H9 (cell line): ENCODE measurements around the gene NPTXR. TPM values are rescaled to one million over a fixed set of nuclear protein-coding genes. Genes with fewer than 3 reads are reported as not detected.

ENCODE experiments used
- DNase-seq: peaks from one replicate; pipeline ENCODE4 v3.0.0-alpha.2; 2017
- H2AFZ ChIP-seq: one replicate; pipeline ENCODE4 v1.6.1; 2013; ENCODE audit warnings: mild to moderate bottlenecking, low read length, control low read depth, moderate library complexity
- H2AK5ac ChIP-seq: 2 replicates; pipeline ENCODE4 v1.6.1; 2013; ENCODE audit warnings: low read length, control low read depth, mixed read lengths; ENCODE audit not compliant: insufficient read length
- H2BK120ac ChIP-seq: one replicate; pipeline ENCODE4 v1.6.1; 2013; ENCODE audit warnings: low read depth, mild to moderate bottlenecking, low read length, control low read depth, inconsistent platforms; ENCODE audit not compliant: poor library complexity, severe bottlenecking
- H2BK12ac ChIP-seq: 2 replicates; pipeline ENCODE4 v1.6.1; 2013; ENCODE audit warnings: low read length, control low read depth, mixed read lengths, low read depth; ENCODE audit not compliant: insufficient read length
- H2BK15ac ChIP-seq: 2 replicates; pipeline ENCODE4 v1.6.1; 2013; ENCODE audit warnings: low read depth, low read length, control low read depth
- H2BK20ac ChIP-seq: one replicate; pipeline ENCODE4 v1.6.1; 2013; ENCODE audit warnings: low read depth, mild to moderate bottlenecking, low read length, control low read depth, inconsistent platforms; ENCODE audit not compliant: poor library complexity, severe bottlenecking
- H2BK5ac ChIP-seq: 2 replicates; pipeline ENCODE4 v1.6.1; 2013; ENCODE audit warnings: low read length, control low read depth, mixed read lengths; ENCODE audit not compliant: insufficient read length
- H3K14ac ChIP-seq: 2 replicates; pipeline ENCODE4 v1.6.1; 2013; ENCODE audit warnings: low read length, control low read depth; ENCODE audit not compliant: insufficient read depth
- H3K18ac ChIP-seq: 2 replicates; pipeline ENCODE4 v1.6.1; 2013; ENCODE audit warnings: low read depth, mild to moderate bottlenecking, mixed read lengths, low read length, control low read depth; ENCODE audit not compliant: insufficient read length
- H3K23ac ChIP-seq: 2 replicates; pipeline ENCODE4 v1.6.1; 2013; ENCODE audit warnings: low read length, control low read depth, mixed read lengths, low read depth; ENCODE audit not compliant: insufficient read length
- H3K23me2 ChIP-seq: 2 replicates; pipeline ENCODE4 v1.6.1; 2013; ENCODE audit warnings: low read depth, mild to moderate bottlenecking, mixed read lengths, low read length, control low read depth; ENCODE audit not compliant: insufficient read length, poor library complexity, severe bottlenecking
- H3K27ac ChIP-seq: 2 replicates; pipeline ENCODE4 v1.5.1; 2013; ENCODE audit warnings: low read length, control low read depth, mixed read lengths, low read depth; ENCODE audit not compliant: insufficient read length
- H3K27me3 ChIP-seq: 2 replicates; pipeline ENCODE4 v1.6.1; 2013; ENCODE audit warnings: low read length, control low read depth, inconsistent platforms; ENCODE audit not compliant: insufficient read depth
- H3K4ac ChIP-seq: 2 replicates; pipeline ENCODE4 v1.6.1; 2013; ENCODE audit warnings: low read depth, mild to moderate bottlenecking, control low read depth, inconsistent platforms, low read length, moderate library complexity
- H3K4me1 ChIP-seq: 2 replicates; pipeline ENCODE4 v1.6.1; 2013; ENCODE audit warnings: low read length, control low read depth, inconsistent platforms; ENCODE audit not compliant: insufficient read depth
- H3K4me2 ChIP-seq: 2 replicates; pipeline ENCODE4 v1.6.1; 2013; ENCODE audit warnings: low read length, control low read depth, mixed read lengths; ENCODE audit not compliant: insufficient read length, insufficient read depth
- H3K56ac ChIP-seq: 2 replicates; pipeline ENCODE4 v1.6.1; 2013; ENCODE audit warnings: low read depth, mild to moderate bottlenecking, mixed read lengths, low read length, control low read depth; ENCODE audit not compliant: insufficient read length
- H3K79me1 ChIP-seq: 2 replicates; pipeline ENCODE4 v1.6.1; 2013; ENCODE audit warnings: low read depth, mild to moderate bottlenecking, moderate library complexity, low read length, control low read depth, inconsistent platforms; ENCODE audit not compliant: insufficient read depth, poor library complexity, severe bottlenecking
- H3K79me2 ChIP-seq: 2 replicates; pipeline ENCODE4 v1.6.1; 2013; ENCODE audit warnings: low read length, control low read depth, inconsistent platforms; ENCODE audit not compliant: insufficient read depth
- H3K9ac ChIP-seq: 2 replicates; pipeline ENCODE4 v1.6.1; 2013; ENCODE audit warnings: low read length, control low read depth, mixed read lengths; ENCODE audit not compliant: insufficient read length; ENCODE audit errors: extremely low read depth
- H3K9me3 ChIP-seq: one replicate; pipeline ENCODE4 v1.6.1; 2013; ENCODE audit warnings: low read depth, low read length, inconsistent platforms; ENCODE audit not compliant: control insufficient read depth
- H3T11ph ChIP-seq: one replicate; pipeline ENCODE4 v1.6.1; 2013; ENCODE audit warnings: mild to moderate bottlenecking, low read length, control low read depth, inconsistent platforms
- H4K20me1 ChIP-seq: one replicate; pipeline ENCODE4 v1.6.1; 2013; ENCODE audit not compliant: control insufficient read depth, insufficient read length, insufficient read depth
- H4K5ac ChIP-seq: 2 replicates; pipeline ENCODE4 v1.6.1; 2013; ENCODE audit warnings: low read depth, mild to moderate bottlenecking, mixed read lengths, low read length, control low read depth; ENCODE audit not compliant: insufficient read length
- H4K8ac ChIP-seq: replicated peaks from 2 replicates; pipeline ENCODE4 v1.6.1; 2013; ENCODE audit warnings: low read length, control low read depth, mixed read lengths, low read depth; ENCODE audit not compliant: insufficient read length
- H4K91ac ChIP-seq: 2 replicates; pipeline ENCODE4 v1.6.1; 2013; ENCODE audit warnings: low read depth, mild to moderate bottlenecking, moderate library complexity, mixed read lengths, low read length, control low read depth; ENCODE audit not compliant: insufficient read length
- H3K27ac Mint-ChIP-seq, 3 experiments: 2 replicates in 2 of 3; 3 replicates in 1 of 3; pipeline ENCODE4 v1.8.0; 2020 to 2021; ENCODE audit warnings: mixed read lengths in 3 of 3, mild to moderate bottlenecking in 1 of 3, moderate library complexity in 1 of 3
- H3K27me3 Mint-ChIP-seq: 2 replicates; pipeline ENCODE4 v1.8.0; 2021; ENCODE audit warnings: low read depth, mild to moderate bottlenecking, moderate library complexity, mixed read lengths
- H3K36me3 Mint-ChIP-seq, 3 experiments: 2 replicates in 2 of 3; 3 replicates in 1 of 3; pipeline ENCODE4 v1.8.0; 2020 to 2021; ENCODE audit warnings: low read depth in 3 of 3, mixed read lengths in 3 of 3; ENCODE audit not compliant: insufficient read depth in 1 of 3
- H3K4me1 Mint-ChIP-seq, 2 experiments: 2 replicates each; pipeline ENCODE4 v1.8.0; 2020; ENCODE audit warnings: mixed read lengths in 2 of 2
- H3K4me3 Mint-ChIP-seq, 2 experiments: 2 replicates in 1 of 2; 3 replicates in 1 of 2; pipeline ENCODE4 v1.8.0; 2020 to 2021; ENCODE audit warnings: mild to moderate bottlenecking in 2 of 2, mixed read lengths in 2 of 2, moderate library complexity in 1 of 2
- H3K9me3 Mint-ChIP-seq, 2 experiments: 2 replicates in 1 of 2; 3 replicates in 1 of 2; pipeline ENCODE4 v1.8.0; 2020; ENCODE audit warnings: mild to moderate bottlenecking in 2 of 2, mixed read lengths in 2 of 2, moderate library complexity in 1 of 2
- WGBS: extraction: QIAGEN DNeasy Blood & Tissue Kit; methylation state at CpG from one replicate; pipeline ENCODE4 v1.1.7; 2013; ENCODE audit warnings: missing lambda C conversion rate, low lambda C conversion rate, mixed read lengths; ENCODE audit not compliant: insufficient read length; ENCODE audit errors: extremely low coverage; 5-methylcytosine and 5-hydroxymethylcytosine counted together
- total RNA-seq: library from RNA; stranded (reverse); gene quantifications from 2 replicates; pipeline ENCODE4 v1.2.1, GENCODE V29; 2021
- TF ChIP-seq, protein P1 (sequence below): fragments of 200-600 bp; sonication (generic); conservative IDR thresholded peaks from 3 replicates; pipeline ENCODE4 v1.8.0; 2021; ENCODE audit warnings: antibody characterized with exemption, mild to moderate bottlenecking

NPTXR gene
- total RNA-seq, 1 experiment from 2014 or later, result 8.1 TPM

DNA sequence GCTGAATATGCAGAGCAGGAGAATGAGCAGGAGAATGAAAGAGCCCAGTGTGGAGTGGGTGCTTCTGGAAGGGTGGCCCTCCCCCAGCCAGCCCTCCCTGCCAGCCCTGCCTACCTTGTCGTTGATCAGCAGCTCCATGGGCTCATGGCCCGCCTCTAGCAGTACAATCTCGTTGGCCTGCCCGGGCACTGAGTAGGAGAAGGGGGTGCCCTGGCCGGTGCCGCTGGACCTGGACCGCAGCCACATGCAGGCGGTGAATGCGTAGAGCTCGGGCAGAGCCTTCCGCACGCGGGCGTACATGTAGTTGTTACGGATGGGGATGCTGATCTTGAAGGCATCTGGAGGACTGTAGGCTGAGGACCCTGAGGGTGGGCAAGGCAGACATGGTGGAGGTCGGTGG, 17.4 kb downstream of the NPTXR start:
- H3K79me1 ChIP-seq, result no peaks in the 10 kb centered on the region
- Mint-ChIP-seq H3K4me3 (no peak overlapping the region), H3K4me1 (peaks cover 12 to 16% of the 10 kb centered on the region in 2 experiments), H3K27ac (no peak overlapping the region; a peak in 1 of 7 replicates), H3K9me3 (no peaks in the 10 kb centered on the region), H3K36me3 (no peaks in the 10 kb centered on the region), H3K27me3 (peaks cover 3% of the 10 kb centered on the region)
- no peaks in the 10 kb centered on the region for H3K79me2 ChIP-seq
- no peak overlapping the region for H3K18ac ChIP-seq
- no peak overlapping the region for H2BK12ac ChIP-seq
- H3K9me3 ChIP-seq, result no peaks in the 10 kb centered on the region
- no peak overlapping the region for H3K4me2 ChIP-seq
- H2BK20ac ChIP-seq, result no peak overlapping the region
- H3K4ac ChIP-seq, result no peak overlapping the region
- H2BK15ac ChIP-seq, result no peak overlapping the region
- H3K14ac ChIP-seq, result no peak overlapping the region
- H2AFZ ChIP-seq, result no peak overlapping the region
- H3K4me1 ChIP-seq, result no peaks in the 10 kb centered on the region
- no peak for DNase-seq
- H3K27me3 ChIP-seq, result no peaks in the 10 kb centered on the region
- no peak overlapping the region for H4K5ac ChIP-seq
- no peak overlapping the region for H2BK5ac ChIP-seq
- no peak overlapping the region for H3K23ac ChIP-seq
- no peak overlapping the region for H4K8ac ChIP-seq
- no peak overlapping the region for H2BK120ac ChIP-seq
- H3K27ac ChIP-seq, result no peak overlapping the region
- TF ChIP-seq, protein P1, sequence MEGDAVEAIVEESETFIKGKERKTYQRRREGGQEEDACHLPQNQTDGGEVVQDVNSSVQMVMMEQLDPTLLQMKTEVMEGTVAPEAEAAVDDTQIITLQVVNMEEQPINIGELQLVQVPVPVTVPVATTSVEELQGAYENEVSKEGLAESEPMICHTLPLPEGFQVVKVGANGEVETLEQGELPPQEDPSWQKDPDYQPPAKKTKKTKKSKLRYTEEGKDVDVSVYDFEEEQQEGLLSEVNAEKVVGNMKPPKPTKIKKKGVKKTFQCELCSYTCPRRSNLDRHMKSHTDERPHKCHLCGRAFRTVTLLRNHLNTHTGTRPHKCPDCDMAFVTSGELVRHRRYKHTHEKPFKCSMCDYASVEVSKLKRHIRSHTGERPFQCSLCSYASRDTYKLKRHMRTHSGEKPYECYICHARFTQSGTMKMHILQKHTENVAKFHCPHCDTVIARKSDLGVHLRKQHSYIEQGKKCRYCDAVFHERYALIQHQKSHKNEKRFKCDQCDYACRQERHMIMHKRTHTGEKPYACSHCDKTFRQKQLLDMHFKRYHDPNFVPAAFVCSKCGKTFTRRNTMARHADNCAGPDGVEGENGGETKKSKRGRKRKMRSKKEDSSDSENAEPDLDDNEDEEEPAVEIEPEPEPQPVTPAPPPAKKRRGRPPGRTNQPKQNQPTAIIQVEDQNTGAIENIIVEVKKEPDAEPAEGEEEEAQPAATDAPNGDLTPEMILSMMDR, result no peak
- no peaks in the 10 kb centered on the region for H3K23me2 ChIP-seq
- no peak overlapping the region for H4K91ac ChIP-seq
- no peak overlapping the region for H2AK5ac ChIP-seq
- no peak overlapping the region for H3T11ph ChIP-seq
- H3K9ac ChIP-seq, result no peak overlapping the region
- WGBS, result no CpG with 5 or more reads among the region's 16 CpGs
- H3K56ac ChIP-seq, result no peak overlapping the region
- H4K20me1 ChIP-seq, result no peaks in the 10 kb centered on the region
